T-helper 1 cell treated with Interleukin-12 subunit alpha and Interleukin-12 subunit beta and Interleukin-4 antibody, amounts not matched to agents 30 μg/mL and 1 μg/mL, for 36 hours (primary cell): Measurements from ENCODE around the gene FKBP10.

Experiments used
- H3K27ac Mint-ChIP-seq: one replicate; pipeline ENCODE4 v1.8.0; 2021; ENCODE audit warnings: mild to moderate bottlenecking, mixed read lengths
- H3K27me3 Mint-ChIP-seq: one replicate; pipeline ENCODE4 v1.8.0; 2021; ENCODE audit warnings: low read depth, mixed read lengths
- H3K36me3 Mint-ChIP-seq: one replicate; pipeline ENCODE4 v1.8.0; 2021; ENCODE audit warnings: low read depth, mixed read lengths
- H3K4me1 Mint-ChIP-seq: one replicate; pipeline ENCODE4 v1.8.0; 2021; ENCODE audit warnings: low read depth, mixed read lengths
- H3K4me3 Mint-ChIP-seq: one replicate; pipeline ENCODE4 v1.8.0; 2021; ENCODE audit warnings: mild to moderate bottlenecking, moderate library complexity, mixed read lengths
- H3K9me3 Mint-ChIP-seq: one replicate; pipeline ENCODE4 v1.8.0; 2021; ENCODE audit warnings: mixed read lengths

The FKBP10 gene

GRCh38 chr17:41865596-41865893, 52.7 kb downstream of the FKBP10 start:
- peaks cover 23% of the 10 kb centered on the region for H3K4me1 Mint-ChIP-seq
- H3K27ac Mint-ChIP-seq, result peak overlapping the region; percentile 84
- peak overlapping the region; percentile 75 for H3K4me3 Mint-ChIP-seq
- peaks cover 27% of the 10 kb centered on the region for H3K36me3 Mint-ChIP-seq
- H3K9me3 Mint-ChIP-seq, result no peaks in the 10 kb centered on the region
- H3K27me3 Mint-ChIP-seq, result no peaks in the 10 kb centered on the region

- Mint-ChIP-seq H3K36me3 (peaks cover 43% of the 10 kb centered on the region), H3K4me1 (peaks cover 19% of the 10 kb centered on the region), H3K27ac (peak overlapping the region; percentile 86), H3K4me3 (peak overlapping the region; percentile 26), H3K9me3 (no peaks in the 10 kb centered on the region), H3K27me3 (no peaks in the 10 kb centered on the region)
Measured at GRCh38 chr17:41868568-41868967, 55.8 kb downstream of the FKBP10 start.

GRCh38 chr17:41869426-41869825, 56.6 kb downstream of the FKBP10 start:
- H3K4me3 Mint-ChIP-seq, result no peak overlapping the region
- H3K4me1 Mint-ChIP-seq, result peaks cover 19% of the 10 kb centered on the region
- H3K27ac Mint-ChIP-seq, result peak overlapping the region; percentile 26
- H3K27me3 Mint-ChIP-seq, result no peaks in the 10 kb centered on the region
- peaks cover 46% of the 10 kb centered on the region for H3K36me3 Mint-ChIP-seq
- H3K9me3 Mint-ChIP-seq, result no peaks in the 10 kb centered on the region

GRCh38 chr17:41870097-41870496, 57.3 kb downstream of the FKBP10 start:
- Mint-ChIP-seq H3K27me3 (no peaks in the 10 kb centered on the region), H3K27ac (peak overlapping the region; percentile 68), H3K4me1 (peaks cover 19% of the 10 kb centered on the region), H3K36me3 (peaks cover 46% of the 10 kb centered on the region), H3K4me3 (no peak overlapping the region), H3K9me3 (no peaks in the 10 kb centered on the region)

- Mint-ChIP-seq H3K27me3 (no peaks in the 10 kb centered on the region), H3K27ac (no peak overlapping the region), H3K9me3 (no peaks in the 10 kb centered on the region), H3K4me3 (no peak overlapping the region), H3K4me1 (peaks cover 16% of the 10 kb centered on the region), H3K36me3 (peaks cover 46% of the 10 kb centered on the region)
Measured at GRCh38 chr17:41870627-41871026, 57.8 kb downstream of the FKBP10 start.

- Mint-ChIP-seq H3K9me3 (no peaks in the 10 kb centered on the region), H3K36me3 (peaks cover 49% of the 10 kb centered on the region), H3K4me1 (peaks cover 16% of the 10 kb centered on the region), H3K27me3 (no peaks in the 10 kb centered on the region), H3K4me3 (no peak overlapping the region), H3K27ac (no peak overlapping the region)
Measured at GRCh38 chr17:41871789-41872188, 59.0 kb downstream of the FKBP10 start.
